RPMI8226 (cell line): Measurements from ENCODE around the gene TESK2.
"Not testable (repeated sequence)": the region's sequence is repeated elsewhere in the genome, so short reads cannot be mapped to it uniquely, and the experiment has no call there.

ENCODE experiments used
- DNase-seq: peaks from one replicate; pipeline ENCODE4 v3.0.0-alpha.2; 2015

The TESK2 gene

GRCh38 chr1:45508295-45509151, 17.6 kb upstream of the TESK2 start:
- DNase-seq, result peak; percentile 20

- no peak for DNase-seq
These were observed 16.9 kb upstream of the TESK2 start for GRCh38 chr1:45507893-45508292.

GRCh38 chr1:45507195-45507594, 16.2 kb upstream of the TESK2 start:
- DNase-seq, result no peak

DNA sequence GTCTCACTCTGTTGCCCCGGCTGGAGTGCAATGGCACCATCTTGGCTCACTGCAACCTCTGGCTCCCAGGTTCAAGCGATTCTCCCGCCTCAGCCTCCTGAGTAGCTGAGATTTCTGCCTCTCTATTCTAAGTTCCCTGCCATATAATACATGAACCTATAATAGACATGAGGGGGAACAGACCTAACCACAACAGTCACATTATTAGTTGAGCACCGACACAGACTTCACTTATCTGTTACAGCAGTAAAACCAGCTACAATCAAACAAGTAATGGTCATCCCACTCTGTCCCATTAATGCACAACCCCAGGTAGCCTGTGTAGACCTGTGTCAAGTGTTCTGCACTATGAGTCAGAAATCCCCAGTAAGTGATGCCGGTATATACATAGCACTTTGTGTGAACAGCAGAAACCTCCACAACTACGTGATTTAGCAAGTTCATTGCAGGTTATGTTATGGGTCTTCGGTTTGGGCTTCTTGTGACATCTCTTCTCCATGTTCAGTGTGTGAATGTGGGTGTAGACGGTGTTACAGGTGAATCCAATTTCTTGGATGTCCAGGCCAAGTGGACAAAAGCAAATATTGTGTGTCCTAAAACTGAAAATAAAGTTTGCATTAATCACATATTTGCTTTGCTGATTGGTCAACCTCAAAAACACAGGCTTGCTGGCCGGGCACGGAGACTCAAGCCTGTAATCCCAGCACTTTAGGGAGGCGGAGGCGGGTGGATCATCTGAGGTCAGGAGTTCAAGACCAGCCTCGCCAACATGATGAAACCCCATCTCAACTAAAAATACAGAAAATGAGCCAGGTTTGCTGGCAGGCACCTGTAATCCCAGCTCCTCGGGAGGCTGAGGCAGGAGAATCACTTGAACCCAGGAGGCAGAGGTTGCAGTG, 12.7 kb upstream of the TESK2 start:
- DNase-seq, result no peak

DNA sequence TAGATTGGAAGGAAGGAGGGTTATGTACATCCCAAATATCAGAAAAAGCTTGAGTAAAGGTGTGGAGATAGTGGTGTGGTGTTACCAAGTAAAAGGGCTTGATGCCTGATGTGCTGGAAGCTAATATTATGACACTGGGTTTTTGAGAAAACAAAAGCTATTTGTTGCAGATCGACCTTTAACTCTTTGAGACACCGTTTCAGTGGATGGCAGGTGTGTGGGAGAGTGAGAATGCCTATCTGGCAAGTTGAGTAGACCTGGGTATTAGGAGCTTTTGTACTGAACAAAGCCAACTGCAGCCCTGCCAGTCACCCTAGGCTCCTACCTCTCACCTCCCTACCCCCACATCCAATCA, 10.5 kb upstream of the TESK2 start:
- no peak for DNase-seq

DNA sequence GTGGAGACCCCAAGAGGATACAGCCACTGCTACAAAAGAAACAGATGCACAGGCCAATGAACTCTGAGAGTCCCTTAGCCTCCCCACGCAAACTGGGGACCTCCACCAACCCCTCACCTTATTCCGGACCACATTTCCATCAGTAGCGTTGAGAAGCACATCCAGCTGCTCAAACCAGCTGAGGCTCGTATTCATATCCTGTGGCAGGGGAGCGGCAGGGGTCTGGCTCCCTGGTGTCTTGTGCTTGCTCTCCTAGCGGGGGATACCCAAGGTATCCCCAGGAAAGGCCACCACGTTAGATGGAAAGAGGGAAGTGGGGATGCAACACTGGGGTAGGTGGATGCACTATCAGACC, 8.4 kb upstream of the TESK2 start:
- DNase-seq, result peak; percentile 17

- no peak for DNase-seq
These were observed 7.3 kb upstream of the TESK2 start for GRCh38 chr1:45498279-45498678.

DNA sequence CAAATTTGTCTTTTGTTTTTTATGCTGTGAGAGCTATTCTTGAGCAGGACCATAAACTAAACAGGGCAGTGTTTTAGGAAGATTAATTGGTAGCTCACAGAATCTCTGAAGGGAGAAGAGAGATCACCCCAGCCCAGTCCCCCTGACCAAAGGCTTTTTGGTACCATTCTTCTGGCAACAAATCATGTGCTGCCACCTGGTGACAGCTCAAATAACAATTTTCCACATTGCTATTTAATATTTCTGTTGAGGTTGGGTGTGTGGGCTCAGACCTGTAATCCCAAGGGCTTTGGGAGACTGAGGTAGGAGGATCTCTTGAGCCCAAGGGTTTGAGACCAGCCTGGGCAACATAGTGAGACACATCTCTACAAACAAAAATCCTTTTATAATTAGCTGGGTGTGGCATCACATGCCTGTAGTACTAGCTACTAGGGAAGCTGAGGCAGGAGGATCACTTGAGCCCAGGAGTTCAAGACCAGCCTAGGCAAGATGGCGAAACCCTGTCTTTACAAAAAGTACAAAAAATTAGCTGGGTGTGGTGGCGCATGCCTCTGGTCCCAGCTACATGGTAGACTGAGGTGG, 2.2 kb upstream of the TESK2 start:
- peak; percentile 68 for DNase-seq

DNA sequence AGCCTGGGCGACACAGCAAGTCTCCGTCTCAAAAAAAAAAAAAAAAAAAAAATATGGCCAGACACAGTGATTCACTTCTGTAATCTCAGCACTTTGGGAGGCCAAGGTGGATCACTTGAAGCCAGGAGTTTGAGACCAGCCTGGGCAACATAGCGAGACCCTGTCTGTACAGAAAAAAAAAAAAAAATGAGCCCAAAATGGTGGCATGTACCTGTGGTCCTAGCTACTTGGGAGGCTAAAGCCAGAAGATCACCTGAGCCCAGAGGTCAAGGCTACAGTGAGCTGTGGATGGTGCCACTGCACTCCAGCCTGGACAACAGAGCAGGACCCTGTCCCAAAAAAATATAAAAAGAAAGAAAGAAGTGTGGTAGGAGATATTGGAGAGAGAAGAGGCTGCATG, 1.7 kb upstream of the TESK2 start:
- no peak for DNase-seq

DNA sequence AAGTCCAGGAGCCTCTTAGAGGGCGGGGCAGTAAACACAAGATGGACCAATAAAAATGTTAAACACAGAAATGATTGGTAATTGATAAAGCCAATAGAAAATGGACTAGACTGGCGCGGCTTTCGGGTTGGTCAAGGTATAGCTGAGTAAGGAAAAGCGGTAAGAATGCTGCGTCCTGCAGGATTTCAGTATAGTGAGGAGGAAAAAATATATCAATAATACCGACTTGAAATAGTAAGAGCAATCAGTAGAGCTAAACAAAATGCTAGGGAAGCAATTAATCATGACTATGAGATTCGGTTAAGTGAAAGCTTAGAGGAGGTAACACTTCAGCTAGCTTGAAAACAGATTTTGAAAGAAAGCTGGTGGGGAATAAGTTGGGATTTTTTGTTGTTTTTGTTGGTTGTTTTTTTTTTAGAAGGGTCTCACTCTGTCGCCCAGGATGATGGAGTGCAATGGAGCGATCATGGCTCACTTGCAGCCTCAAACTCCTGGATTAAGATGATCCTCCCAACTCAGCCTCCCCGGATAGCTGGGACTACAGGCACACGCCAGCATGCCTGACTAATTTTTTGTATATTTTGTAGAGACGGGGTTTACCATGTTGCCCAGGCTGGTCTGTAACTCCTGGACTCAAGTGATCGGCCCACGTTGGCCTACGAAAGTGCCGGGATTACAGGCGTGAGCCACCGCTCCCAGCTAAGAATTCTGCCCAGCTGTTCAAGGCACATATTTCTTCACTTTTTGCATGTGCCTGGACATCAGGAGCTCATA, 711 bp upstream of the TESK2 start:
- DNase-seq, result no peak

- peak; percentile 20 for DNase-seq
These were observed 790 bp downstream of the TESK2 start for GRCh38 chr1:45490121-45490625.

GRCh38 chr1:45489379-45489778, 1.6 kb downstream of the TESK2 start:
- not testable (repeated sequence) for DNase-seq

- DNase-seq, result no peak
These were observed 2.1 kb downstream of the TESK2 start for GRCh38 chr1:45488666-45489377.

DNA sequence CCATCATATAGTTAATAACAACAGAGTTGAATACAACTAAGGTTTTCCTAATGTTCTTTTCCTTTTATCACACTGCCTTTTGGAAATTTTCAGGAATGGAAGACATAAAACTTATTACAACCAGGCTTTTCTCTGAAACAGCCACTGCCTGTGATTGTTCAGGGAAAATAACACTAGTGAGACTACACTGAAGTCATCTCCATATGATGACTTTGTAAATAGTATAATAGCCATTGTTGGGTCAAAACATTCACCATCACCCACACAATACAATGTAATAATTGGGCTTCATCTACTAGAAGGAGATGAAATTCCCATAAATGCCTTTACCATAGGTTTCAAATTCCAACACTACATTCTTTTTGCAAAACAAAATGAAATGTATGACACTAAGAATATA, 5.0 kb downstream of the TESK2 start:
- DNase-seq, result no peak

- DNase-seq, result no peak
These were observed 11.8 kb downstream of the TESK2 start for GRCh38 chr1:45479039-45479748.

GRCh38 chr1:45478121-45478814, 12.7 kb downstream of the TESK2 start:
- no peak for DNase-seq

- no peak for DNase-seq
These were observed 13.3 kb downstream of the TESK2 start for GRCh38 chr1:45477646-45478045.

- DNase-seq, result not testable (repeated sequence)
These were observed 16.8 kb downstream of the TESK2 start for GRCh38 chr1:45474194-45474593.

DNA sequence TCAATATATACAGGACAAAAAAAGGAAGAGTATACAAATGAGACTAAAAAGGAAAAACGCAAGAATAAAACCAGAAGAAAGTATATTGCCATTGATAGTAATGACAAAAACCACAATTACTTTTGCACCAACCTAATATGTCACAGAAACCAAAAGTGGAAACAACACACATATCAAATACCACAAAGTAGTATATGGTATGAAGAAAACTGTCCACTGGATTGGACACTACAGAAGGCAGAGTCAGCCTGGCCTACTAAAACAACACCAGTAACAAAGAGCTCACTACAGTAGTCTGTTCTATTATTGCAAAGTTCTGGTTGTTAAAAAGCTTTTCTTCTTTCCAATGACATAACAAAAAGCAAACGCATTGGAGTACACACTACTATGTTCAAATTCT, 17.7 kb downstream of the TESK2 start:
- DNase-seq, result no peak

DNA sequence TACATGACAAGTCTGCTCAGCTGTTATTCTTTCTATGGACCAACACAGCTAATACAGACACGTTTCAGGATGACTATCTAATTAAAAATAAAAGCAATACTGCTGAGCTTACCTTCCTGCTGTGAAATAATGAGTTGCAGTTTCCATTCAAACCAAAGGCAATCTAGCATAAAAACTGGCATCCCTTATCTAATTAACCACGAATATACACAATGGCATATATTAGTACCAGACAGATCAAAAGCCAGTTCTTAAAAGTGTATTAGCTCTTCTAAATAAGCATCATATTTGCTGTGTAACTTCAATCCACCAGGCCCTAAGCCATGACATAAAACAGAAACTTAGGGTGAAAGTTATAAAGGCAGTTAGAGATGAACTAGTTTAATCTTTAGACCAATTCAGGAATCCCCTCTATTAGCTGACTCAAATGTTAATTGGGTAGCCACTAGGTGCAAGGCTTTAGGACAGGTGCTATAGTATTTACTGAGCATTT, 20.6 kb downstream of the TESK2 start:
- DNase-seq, result no peak

- DNase-seq, result not testable (repeated sequence)
These were observed 23.6 kb downstream of the TESK2 start for GRCh38 chr1:45467353-45467752.
